ENCODE data around the gene CECR2.

CECR2 gene

DNA sequence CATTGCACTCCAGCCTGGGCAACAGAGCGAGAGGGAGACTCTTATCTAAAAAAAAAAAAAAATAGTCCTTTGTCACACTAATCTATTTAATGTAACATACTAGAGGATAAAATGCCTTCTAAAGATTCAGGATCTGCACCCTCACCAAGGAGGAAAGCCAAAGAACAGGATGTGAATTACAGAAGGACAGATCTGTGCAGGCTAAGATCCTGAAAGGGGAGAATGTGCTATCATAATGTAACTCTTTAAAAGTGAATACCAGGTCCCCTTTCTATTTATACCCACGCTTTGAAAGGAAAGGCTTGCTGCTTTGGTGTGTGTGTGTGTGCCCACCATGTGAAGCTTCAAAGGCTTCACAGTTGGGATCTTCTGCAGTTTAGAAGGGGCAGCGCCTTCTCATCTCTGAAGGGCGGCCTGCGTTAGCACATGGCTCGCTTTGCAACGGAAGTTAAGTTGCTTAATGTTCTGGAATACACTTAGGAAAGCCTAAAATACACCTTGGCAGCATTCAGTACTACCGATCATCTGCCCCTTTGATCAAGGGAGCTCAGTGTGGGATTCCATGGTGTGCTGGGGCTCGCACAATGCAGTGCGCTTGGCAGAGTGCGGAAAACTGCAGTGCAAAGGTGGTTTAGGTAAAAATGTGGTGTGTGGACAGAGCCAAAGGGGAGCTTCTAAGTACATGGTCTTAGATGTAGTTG is 6.8 kb downstream of the CECR2 start:
- DNase-seq = no peak
- no peak for TF ChIP-seq CTCF (IDR thresholded peaks at IDR 0.05; ENCODE audit: low read depth, low read length)
- Histone ChIP-seq H3K4me3 (ENCODE audit: low read depth, low read length) (no peak overlapping the region), H3K4me1 (no peaks in the 10 kb centered on the region), H3K27me3 (peaks cover 36% of the 10 kb centered on the region), H3K36me3 (no peaks in the 10 kb centered on the region), H3K9me3 (no peaks in the 10 kb centered on the region)

DNA sequence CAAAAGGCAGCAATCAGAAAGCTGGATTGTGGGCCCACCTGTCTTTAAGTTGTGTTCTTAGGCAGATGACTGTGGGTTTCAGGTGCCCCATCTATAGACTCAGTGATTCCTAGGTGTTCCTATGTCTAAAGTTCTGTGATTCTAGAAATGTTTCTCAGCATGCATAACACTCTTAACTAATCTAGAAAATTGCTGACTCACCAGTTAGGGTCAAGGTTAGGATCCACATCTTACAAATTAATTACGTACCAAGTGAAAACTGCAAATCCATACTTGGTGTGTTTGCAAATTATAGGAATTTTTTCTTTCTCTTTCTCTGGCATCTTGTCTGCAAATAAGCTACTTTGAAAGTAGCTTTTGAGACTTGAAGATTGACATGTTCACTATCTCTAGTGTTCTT is 7.7 kb downstream of the CECR2 start:
- Histone ChIP-seq H3K36me3 (no peaks in the 10 kb centered on the region), H3K9me3 (no peaks in the 10 kb centered on the region), H3K4me1 (no peaks in the 10 kb centered on the region), H3K4me3 (ENCODE audit: low read depth, low read length) (no peak overlapping the region), H3K27me3 (peaks cover 27% of the 10 kb centered on the region)
- TF ChIP-seq CTCF (IDR thresholded peaks at IDR 0.05; ENCODE audit: low read depth, low read length) = no peak
- DNase-seq = no peak

GRCh38 chr22:17379944-17380343 is 10.7 kb downstream of the CECR2 start:
- no peaks in the 10 kb centered on the region for H3K36me3 ChIP-seq
- H3K4me3 ChIP-seq (ENCODE audit: low read depth, low read length) = no peak overlapping the region
- H3K27me3 ChIP-seq = no peaks in the 10 kb centered on the region
- no peak for DNase-seq
- H3K4me1 ChIP-seq = no peaks in the 10 kb centered on the region
- no peaks in the 10 kb centered on the region for H3K9me3 ChIP-seq
- no peak for TF ChIP-seq CTCF (IDR thresholded peaks at IDR 0.05; ENCODE audit: low read depth, low read length)

GRCh38 chr22:17380359-17381087 is 11.3 kb downstream of the CECR2 start:
- DNase-seq = no peak
- Histone ChIP-seq H3K4me3 (ENCODE audit: low read depth, low read length) (no peak overlapping the region), H3K4me1 (no peaks in the 10 kb centered on the region), H3K27me3 (no peaks in the 10 kb centered on the region), H3K9me3 (no peaks in the 10 kb centered on the region), H3K36me3 (no peaks in the 10 kb centered on the region)
- no peak for TF ChIP-seq CTCF (IDR thresholded peaks at IDR 0.05; ENCODE audit: low read depth, low read length)

DNA sequence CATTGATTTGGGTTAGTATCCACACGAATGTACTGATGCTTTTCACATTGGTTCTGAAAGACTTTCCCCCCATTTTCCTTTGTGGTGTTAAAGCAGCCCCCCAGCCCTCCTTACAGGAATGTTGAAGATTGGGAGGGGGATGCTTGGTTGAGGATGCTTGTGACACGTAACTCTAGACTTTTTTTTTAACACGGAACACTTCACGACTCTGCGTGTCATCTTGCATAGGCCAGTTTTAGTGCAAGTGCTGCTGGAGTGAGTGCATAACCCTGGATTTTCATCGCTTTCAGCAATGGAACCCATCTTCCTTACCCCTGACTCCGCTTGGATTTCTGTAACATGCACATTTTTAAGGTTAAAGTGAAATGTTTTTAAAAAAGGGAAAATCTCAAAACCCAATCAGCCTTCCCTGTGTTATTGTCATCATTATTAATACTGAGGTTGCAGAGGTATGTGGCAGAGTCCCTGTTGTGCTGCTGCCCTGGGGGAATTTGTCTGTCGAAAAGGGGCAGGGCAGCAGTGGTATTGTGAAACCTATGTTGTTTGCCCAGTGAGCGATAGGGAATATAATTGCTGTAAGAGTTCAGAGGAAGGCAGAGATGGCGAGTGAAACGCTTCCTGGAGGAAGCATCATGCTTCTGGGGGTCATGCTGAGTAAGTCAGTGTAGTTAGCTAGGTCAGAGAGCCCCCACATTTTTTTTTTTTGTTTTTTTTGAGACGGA is 12.1 kb downstream of the CECR2 start:
- Histone ChIP-seq H3K4me1 (no peaks in the 10 kb centered on the region), H3K36me3 (no peaks in the 10 kb centered on the region), H3K4me3 (ENCODE audit: low read depth, low read length) (no peak overlapping the region), H3K9me3 (no peaks in the 10 kb centered on the region), H3K27me3 (no peaks in the 10 kb centered on the region)
- DNase-seq = no peak
- no peak for TF ChIP-seq CTCF (IDR thresholded peaks at IDR 0.05; ENCODE audit: low read depth, low read length)

Data from BE2C (cell line).